ENCODE measurements around the gene TRIM21.
"Not testable (repeated sequence)": the region's sequence is repeated elsewhere in the genome, so short reads cannot be mapped to it uniquely, and the experiment has no call there.

Gene TRIM21

GRCh38 chr11:4348142-4348541 is 45.4 kb downstream of the TRIM21 start:
- not testable (repeated sequence) for H3K27ac Mint-ChIP-seq, H3K4me3 Mint-ChIP-seq, H3K36me3 Mint-ChIP-seq, H3K9me3 Mint-ChIP-seq, H3K27me3 Mint-ChIP-seq, H3K4me1 Mint-ChIP-seq
- peak; percentile 27 for ATAC-seq

- not testable (repeated sequence) for H3K4me1 Mint-ChIP-seq, H3K27me3 Mint-ChIP-seq, ATAC-seq, H3K9me3 Mint-ChIP-seq, H3K27ac Mint-ChIP-seq, H3K36me3 Mint-ChIP-seq, H3K4me3 Mint-ChIP-seq
These were observed 48.1 kb downstream of the TRIM21 start for GRCh38 chr11:4345366-4345765.
